ENCODE measurements around the gene AGAP3.

AGAP3 gene

DNA sequence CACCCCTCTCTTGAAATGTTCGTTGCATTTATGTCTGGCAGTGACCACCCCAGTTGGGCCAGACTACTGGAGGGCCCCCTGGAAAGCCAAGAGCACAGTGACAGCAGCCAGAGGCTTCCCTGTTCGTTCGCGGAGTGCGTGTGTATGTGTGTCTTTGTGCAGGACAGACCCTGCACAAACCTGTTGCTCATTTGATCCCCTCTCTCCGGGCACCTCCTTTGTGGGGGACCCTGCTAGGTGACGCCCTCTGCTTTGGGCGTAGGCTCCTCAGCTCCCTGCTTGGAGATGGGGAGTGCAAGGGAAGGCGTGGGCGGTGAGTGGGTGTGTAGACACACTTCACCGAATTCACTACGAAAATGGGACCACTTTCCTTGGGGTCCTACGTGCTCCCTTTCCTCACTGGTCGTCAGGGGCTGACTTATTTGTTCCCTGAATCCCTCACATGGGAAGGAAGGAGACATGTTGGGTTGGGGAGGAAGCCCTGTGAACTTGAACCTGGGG is 38.7 kb downstream of the AGAP3 start:
- Histone ChIP-seq H3K4me1 (ENCODE audit: control insufficient read depth in 1 of 2, insufficient read depth in 1 of 2, low read depth in 1 of 2, low read length in 1 of 2) (no peaks in the 10 kb centered on the region), H3K36me3 (peaks cover 6% of the 10 kb centered on the region), H3K27me3 (no peaks in the 10 kb centered on the region), H3K4me3 (ENCODE audit: low read depth in 1 of 2, low read length in 1 of 2) (no peak overlapping the region), H3K27ac (no peak overlapping the region), H3K9me3 (no peaks in the 10 kb centered on the region)
- TF ChIP-seq, protein P1, sequence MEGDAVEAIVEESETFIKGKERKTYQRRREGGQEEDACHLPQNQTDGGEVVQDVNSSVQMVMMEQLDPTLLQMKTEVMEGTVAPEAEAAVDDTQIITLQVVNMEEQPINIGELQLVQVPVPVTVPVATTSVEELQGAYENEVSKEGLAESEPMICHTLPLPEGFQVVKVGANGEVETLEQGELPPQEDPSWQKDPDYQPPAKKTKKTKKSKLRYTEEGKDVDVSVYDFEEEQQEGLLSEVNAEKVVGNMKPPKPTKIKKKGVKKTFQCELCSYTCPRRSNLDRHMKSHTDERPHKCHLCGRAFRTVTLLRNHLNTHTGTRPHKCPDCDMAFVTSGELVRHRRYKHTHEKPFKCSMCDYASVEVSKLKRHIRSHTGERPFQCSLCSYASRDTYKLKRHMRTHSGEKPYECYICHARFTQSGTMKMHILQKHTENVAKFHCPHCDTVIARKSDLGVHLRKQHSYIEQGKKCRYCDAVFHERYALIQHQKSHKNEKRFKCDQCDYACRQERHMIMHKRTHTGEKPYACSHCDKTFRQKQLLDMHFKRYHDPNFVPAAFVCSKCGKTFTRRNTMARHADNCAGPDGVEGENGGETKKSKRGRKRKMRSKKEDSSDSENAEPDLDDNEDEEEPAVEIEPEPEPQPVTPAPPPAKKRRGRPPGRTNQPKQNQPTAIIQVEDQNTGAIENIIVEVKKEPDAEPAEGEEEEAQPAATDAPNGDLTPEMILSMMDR (IDR thresholded peaks at IDR 0.05), result no peak

DNA sequence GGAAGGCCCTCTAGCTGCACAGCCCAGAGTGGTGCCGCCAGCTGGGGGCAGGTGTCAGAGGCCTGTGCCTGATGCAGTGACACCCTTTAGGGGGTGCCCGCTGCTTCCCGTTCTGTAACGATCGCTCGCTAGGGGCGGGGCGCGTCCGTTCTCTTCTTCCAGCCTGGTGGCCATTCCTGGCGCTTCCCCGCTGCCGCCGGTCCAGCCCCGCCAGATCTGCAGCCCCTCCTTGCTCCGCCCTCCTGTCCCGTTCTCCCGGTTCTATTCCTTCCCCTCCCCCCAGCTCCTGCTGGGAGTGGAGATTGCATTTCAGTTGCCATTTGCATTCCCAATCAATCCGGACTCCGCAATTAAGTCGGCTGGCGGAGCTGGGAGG is 39.2 kb downstream of the AGAP3 start:
- H3K4me3 ChIP-seq (ENCODE audit: low read depth in 1 of 2, low read length in 1 of 2), result no peak overlapping the region
- no peaks in the 10 kb centered on the region for H3K27me3 ChIP-seq
- no peaks in the 10 kb centered on the region for H3K4me1 ChIP-seq (ENCODE audit: control insufficient read depth in 1 of 2, insufficient read depth in 1 of 2, low read depth in 1 of 2, low read length in 1 of 2)
- TF ChIP-seq, protein P1 (IDR thresholded peaks at IDR 0.05), result no peak
- no peaks in the 10 kb centered on the region for H3K9me3 ChIP-seq
- H3K36me3 ChIP-seq, result peaks cover 6% of the 10 kb centered on the region
- H3K27ac ChIP-seq, result no peak overlapping the region

DNA sequence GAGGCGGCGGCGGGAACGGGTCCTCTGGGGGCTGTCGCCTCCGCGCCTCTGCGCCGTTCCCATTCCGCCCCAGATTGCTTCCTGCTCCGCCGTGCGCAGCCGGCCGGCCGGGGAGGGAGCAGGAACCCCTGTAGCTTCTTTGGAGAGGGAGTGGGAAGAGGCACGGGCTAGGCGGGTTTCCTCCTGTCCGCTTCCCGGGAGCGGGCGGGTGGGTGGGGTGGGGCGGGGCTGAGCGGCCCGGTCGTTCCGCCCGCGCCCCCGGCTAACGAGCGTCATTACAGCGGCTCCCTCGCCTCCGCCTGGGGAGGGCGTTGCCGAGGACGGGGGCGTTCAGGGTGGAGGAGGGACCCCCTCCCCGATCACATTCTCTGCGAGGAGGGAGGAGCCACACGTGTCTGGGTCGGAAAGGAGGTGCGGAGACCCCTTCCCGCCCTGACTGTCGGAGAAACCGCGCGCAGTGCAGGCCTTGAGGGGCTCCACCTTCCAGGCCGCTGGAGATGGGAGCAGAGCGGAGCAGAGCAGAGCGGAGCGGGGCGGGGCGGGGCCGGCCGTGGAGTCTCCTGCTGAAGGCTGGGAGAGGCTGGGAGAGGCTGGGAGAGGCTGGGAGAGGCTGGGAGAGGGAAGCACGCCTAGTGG is 39.7 kb downstream of the AGAP3 start:
- Histone ChIP-seq H3K4me3 (ENCODE audit: low read depth in 1 of 2, low read length in 1 of 2) (no peak overlapping the region), H3K4me1 (ENCODE audit: control insufficient read depth in 1 of 2, insufficient read depth in 1 of 2, low read depth in 1 of 2, low read length in 1 of 2) (no peaks in the 10 kb centered on the region), H3K9me3 (no peaks in the 10 kb centered on the region), H3K27me3 (no peaks in the 10 kb centered on the region), H3K27ac (no peak overlapping the region), H3K36me3 (peaks cover 5% of the 10 kb centered on the region)
- TF ChIP-seq, protein P1 (IDR thresholded peaks at IDR 0.05), result no peak

DNA sequence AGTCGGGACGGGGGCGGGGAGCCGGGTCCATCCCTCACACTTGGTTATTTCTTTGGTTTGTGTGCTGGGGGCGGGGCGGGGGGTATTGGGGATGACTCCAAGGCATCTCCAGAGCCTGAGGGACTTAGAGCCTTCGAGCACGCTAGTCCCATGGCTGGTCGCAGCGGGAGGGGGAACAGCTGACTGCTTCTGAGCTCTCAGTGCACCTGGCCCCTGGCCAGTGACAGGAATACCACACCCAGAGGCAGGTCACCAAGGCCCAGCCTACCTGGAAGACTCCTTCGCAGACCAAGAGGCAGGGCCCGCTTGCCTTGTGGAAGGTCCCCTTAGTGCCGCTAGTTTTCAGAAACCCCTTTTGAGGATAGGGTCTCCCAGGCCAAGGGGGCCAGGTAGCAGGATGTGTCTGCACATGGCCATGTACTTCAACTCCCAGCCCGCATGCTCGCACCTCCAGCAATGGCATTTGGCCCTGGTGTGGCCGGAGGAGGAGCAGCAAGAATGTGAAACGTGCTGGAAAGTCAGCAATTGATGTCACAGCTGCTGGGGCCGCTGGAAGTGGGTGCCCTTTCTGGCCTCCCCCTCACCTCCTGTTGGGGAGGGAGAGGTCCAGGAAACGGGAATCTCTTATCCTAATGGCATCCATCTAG is 40.3 kb downstream of the AGAP3 start:
- Histone ChIP-seq H3K27me3 (no peaks in the 10 kb centered on the region), H3K36me3 (peaks cover 3% of the 10 kb centered on the region), H3K9me3 (no peaks in the 10 kb centered on the region), H3K4me1 (ENCODE audit: control insufficient read depth in 1 of 2, insufficient read depth in 1 of 2, low read depth in 1 of 2, low read length in 1 of 2) (no peaks in the 10 kb centered on the region), H3K27ac (no peak overlapping the region), H3K4me3 (ENCODE audit: low read depth in 1 of 2, low read length in 1 of 2) (no peak overlapping the region)
- TF ChIP-seq, protein P1 (IDR thresholded peaks at IDR 0.05), result no peak

DNA sequence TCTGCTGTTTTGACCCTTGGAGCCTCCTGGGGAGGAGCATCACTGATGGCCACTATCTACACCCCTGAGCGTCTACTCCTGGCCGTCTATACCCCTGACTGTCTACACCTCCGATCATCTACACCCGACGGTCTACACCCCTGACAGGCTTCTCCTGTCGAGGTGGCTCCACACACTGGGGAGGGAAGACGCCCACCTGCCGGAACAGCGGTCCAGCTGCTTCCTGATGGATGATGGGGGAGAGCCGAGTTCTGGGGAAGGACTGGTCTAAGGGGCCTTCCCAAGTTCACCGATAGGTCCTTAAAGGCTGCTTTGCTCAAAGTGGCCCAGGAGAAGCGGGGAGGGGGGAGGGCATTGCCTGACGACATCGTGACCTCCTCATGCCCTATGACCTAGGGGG is 41.9 kb downstream of the AGAP3 start:
- Histone ChIP-seq H3K36me3 (peaks cover 3% of the 10 kb centered on the region), H3K27me3 (no peaks in the 10 kb centered on the region), H3K27ac (no peak overlapping the region), H3K9me3 (no peaks in the 10 kb centered on the region), H3K4me3 (ENCODE audit: low read depth in 1 of 2, low read length in 1 of 2) (no peak overlapping the region), H3K4me1 (ENCODE audit: control insufficient read depth in 1 of 2, insufficient read depth in 1 of 2, low read depth in 1 of 2, low read length in 1 of 2) (no peaks in the 10 kb centered on the region)
- TF ChIP-seq, protein P1 (IDR thresholded peaks at IDR 0.05), result no peak

All from neutrophil (primary cell).